GM18858 (cell line): ENCODE data around the gene SLC25A27.
A peak's percentile ranks its signal among the peaks of the same experiment; 100 is the strongest.
"Not testable (repeated sequence)": the region's sequence is repeated elsewhere in the genome, so short reads cannot be mapped to it uniquely, and the experiment has no call there.

Experiments used
- ATAC-seq: cut with Tn5 transposase; IDR thresholded peaks from one replicate; pipeline ENCODE4 v1.9.1; 2021; ENCODE audit not compliant: unreplicated experiment

SLC25A27 gene, protein sequence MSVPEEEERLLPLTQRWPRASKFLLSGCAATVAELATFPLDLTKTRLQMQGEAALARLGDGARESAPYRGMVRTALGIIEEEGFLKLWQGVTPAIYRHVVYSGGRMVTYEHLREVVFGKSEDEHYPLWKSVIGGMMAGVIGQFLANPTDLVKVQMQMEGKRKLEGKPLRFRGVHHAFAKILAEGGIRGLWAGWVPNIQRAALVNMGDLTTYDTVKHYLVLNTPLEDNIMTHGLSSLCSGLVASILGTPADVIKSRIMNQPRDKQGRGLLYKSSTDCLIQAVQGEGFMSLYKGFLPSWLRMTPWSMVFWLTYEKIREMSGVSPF

DNA sequence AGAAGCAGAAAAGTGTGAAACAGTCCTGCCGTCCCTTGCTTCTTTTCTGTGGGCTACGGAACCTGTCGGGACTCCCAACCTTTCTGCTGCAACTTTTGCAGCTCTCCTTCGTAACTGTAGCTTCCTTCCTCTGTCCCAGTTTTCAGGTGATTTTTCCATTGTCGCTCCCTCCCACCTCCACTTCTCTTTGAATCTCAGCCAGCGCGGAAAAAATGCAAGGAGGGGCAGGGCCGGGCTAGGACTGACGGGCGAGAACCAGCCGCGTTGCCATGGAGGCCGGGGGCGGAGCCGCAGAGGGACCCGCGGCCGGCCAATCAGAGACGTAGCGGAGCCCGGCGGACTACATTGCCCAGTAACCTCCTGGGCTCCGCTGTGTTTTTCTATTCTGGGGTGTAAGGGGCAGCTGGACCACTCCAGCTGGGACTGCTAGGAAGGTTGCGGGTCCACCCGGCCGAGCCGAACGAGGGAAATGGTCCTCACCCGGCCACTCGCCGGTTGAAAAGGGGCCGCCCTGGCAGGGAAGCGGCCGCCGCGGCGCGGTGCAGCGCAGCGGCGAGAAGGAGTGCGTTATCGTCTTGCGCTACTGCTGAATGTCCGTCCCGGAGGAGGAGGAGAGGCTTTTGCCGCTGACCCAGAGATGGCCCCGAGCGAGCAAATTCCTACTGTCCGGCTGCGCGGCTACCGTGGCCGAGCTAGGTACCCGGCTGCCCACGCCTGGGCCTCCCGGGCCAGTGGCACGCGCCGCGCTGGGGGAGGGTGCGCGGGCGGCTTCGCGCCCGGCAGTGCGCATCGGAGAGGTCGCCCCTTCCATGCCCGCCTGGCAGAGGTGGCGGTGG is at the start of gene SLC25A27, which contains the start of gene CYP39A1:
Gene SLC25A27, plus strand, starts transcription at position 373 of the 836 bp plus-strand sequence. Its CDS starts 218 bp downstream, at position 591.
Gene CYP39A1, minus strand, starts transcription at position 216 of the 836 bp plus-strand sequence. CDS start 236 bp downstream, outside the sequence.
- ATAC-seq = peak; percentile 100

DNA sequence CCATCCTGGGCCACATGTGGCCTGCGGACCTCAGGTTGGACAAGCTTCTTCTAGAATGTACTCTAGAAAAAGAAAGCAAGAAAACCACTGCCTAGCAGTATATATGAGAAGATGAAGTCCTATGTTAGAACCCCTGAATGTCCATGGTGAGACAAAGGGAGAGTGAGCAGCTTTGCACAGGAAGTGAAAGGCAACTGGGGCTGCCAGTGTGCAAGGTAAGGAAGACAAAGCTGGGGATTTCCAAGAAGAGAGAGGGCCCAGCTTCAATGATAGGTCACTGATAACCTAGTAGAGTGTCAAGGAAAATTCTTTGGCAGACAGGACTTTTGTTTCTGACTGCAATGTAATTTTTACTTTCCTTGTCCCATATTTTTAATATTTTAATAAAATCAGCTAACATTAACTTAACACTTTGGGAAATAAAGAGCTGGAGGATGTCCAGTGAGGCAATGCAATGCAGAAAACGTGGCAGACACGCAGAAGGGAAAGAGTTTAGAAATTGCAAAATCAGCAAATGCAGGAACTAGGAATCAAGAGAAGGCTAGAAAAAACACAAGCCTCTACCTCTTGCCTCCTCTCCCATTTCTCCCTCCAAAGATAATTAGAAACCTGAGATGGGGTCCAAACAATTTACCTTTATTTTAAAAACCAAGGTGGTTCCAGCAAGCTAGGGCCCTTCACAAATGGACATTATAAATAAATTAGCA is 47.5 kb upstream of the SLC25A27 start:
- no peak for ATAC-seq

DNA sequence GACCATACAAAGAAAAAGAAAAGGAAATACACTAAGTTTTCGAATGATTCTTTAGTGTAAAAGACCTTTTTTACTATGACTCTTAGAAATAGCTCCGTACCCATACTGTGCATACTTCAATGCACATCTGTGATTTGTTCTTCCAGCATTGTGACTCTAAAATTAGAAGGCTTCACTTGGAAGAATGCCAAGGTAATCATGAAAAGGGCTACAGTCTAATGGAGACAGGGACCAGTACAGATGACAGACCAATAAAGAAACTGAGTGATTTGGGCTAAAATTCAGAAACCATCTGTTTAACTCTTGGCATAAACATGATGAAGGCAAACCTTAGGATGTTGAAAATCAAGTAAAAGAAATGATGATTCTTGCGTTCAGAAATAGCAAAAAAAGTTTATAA is 46.4 kb upstream of the SLC25A27 start:
- no peak for ATAC-seq

DNA sequence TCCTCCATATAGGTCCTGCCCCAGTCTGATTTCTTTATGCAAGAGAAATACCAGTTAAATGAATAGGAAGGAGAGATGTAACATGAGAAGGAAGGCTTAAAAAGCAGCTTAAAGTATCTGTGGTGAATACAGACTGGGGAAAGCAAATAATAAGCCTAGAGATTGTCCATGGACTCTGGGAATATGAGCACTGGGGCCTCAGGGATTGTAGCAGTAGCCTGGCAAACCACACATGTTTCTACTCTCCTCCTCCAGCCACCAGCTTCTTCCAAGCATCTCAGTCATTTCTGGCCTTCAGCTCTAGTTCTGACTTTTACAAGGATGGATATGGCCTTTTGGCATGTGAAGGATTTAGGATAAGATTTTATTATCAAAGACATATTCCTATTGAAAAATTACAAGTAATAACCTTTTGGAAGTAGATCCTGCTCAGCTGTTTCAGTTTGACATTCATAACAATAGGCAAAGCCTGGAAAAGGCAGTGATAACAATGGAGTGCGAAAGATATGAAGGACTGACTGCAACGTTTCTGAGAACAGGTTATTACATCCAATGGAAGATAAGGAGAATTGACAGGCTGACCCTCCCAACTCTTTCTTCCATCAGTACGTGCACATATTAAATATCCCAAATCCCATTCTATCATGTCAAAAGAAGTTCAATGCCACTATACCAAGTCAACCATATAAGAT is 41.8 kb upstream of the SLC25A27 start:
- ATAC-seq = no peak

DNA sequence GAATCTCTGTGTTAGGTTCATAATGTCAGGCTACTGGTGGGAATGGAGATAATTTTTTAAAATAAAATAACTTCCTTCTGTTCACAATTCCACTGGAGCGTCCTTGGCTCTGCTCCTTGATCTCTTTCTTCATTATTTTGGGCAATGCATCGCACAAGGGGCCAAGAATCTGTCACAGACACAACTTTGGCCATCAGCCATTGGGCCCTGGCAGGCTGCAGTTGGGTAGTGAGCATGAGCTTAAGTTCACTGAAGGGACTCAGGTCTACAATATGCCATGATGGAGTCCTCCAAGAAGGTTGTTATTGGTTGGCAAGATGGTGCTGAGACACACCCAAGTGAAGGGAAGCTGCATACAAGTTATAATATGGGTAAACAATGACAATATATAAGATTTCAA is 40.1 kb upstream of the SLC25A27 start:
- ATAC-seq = no peak

DNA sequence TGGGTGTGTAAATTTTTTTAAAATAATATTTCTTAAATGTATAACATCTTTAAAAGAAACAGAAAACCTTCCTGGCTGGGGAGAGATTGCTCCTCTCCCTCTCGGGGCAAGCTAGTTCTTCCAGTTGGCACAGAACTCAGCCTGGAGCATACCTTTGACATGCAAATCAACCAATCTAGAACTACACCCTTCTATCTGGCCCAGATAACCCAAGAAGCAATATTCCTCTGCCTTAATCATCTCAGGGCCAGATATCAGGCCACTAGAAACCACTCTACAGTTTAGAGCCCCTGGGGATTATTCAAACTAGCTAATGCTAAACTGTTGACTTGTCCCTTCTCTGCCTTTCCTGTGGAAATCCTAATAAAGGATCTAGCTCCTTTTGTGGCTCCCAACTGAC is 34.0 kb upstream of the SLC25A27 start:
- no peak for ATAC-seq

DNA sequence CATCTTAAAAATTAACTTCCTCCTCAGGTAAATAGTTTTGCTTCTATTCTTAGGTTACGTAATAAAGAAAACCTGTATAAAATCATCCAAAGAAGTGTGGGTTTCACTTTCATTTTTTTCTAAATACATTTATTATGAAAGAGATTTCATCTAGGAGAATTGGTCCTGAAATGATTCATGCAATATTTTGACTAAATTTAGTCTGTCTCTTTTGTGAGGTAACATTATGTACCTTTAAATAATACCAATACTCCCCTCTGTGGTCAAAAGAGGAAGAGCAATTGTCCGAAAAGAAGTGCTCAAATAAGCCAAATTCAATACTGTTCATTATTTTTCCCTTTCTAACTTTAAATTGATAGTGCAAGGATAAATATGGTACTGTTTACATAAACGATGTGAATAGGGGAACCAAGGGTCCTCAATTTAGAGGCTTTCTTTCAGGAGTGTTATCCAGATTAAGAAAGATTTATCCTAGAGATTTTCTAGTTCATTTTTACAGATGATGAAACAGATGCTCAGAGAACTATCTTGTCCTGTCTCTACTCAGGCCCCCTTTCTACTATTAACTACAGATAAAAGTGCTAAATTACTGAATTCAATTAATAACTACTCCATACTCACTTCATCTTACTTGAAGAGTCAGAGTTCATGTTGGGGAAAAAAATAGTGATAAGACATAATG is 26.4 kb upstream of the SLC25A27 start:
- peak; percentile 84 for ATAC-seq

DNA sequence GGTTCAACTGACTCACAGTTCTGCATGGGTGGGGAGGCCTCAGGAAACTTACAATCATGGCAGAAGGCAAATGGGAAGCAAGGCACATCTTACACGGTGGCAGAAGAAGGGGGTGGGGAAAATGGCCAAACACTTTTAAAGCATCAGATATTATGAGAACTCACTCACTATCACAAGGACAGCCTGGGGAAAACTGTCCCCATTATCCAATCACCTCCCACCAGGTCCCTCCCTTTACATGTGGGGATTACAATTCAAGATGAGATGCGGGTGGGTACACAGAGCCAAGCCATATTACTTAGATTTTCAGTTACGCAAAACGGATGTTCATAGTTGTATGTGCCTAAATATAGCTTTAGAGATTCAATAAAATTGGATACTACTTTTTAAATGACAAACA is 25.8 kb upstream of the SLC25A27 start:
- no peak for ATAC-seq

DNA sequence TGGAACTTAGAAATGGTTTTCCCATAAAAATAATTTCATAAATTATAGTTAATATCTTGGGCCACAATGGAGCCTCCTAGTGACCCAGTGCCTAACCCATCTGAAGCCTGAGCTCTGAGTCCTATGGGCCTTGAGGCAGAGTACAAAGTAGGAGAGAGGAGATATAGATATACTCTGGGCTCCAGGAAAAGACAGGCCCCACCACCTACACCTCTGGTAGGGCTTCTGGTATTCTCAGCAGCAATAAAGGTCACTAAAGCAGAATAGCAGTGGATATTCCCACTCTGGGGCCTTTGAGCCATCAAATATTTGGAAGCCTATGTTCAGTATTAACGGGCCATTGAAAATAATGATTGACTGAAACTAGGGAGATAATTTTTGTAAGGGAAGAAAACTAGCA is 24.3 kb upstream of the SLC25A27 start:
- no peak for ATAC-seq

DNA sequence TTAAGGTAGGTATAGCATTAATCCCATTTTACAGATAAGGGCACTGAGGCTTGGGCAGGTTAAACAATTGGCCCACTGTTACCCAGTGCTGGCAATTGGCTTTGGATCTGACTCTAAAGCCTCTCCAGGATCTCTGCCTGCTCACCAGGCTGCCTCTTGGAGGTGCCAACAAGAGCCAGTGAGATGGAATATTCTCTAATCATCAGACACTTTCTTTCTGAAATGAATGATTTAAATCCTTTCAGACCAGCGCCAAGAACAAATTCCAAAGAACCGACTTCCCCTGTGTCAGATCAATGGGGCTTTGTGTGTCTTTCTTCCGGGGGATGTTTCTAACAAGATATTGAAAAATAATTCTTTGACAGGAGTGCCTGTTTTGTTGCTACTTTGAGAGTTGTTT is 23.8 kb upstream of the SLC25A27 start:
- ATAC-seq = no peak

DNA sequence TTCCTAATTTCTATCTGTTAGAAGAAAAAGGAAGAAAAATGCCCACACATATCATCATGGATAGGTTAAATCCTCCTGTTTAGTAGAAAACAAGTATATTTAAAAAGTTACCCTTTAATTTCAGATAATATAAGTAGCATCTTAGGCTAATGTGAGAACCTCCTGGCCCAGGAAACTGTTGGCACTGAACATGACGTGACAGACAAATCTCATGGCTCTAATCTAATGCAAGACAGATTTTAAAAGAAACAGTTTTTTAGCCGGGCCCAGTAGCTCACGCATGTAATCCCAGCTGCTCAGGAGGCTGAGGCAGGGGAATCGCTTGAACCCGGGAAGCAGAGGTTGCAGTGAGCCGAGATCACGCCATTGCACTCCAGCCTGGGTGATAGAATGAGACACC is 23.1 kb upstream of the SLC25A27 start:
- ATAC-seq = no peak

DNA sequence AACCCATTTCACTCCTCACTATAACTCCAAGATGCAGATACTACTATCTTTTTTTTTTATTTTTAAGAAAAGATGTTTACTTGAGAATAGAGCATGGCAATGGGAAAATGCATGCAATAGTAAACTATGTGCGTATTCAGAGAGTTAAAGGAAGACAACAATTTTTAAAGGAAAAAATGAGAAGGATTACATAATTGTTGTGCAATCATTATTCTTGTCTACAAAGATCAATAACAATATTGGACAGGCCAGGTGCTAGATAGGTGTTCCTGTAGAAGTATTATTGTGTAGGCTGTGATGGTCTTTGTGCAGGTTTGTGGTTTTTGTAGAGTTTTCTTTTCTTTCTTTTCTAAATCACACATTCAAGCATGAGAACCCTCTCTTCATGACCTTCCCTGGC is 20.7 kb upstream of the SLC25A27 start:
- no peak for ATAC-seq

DNA sequence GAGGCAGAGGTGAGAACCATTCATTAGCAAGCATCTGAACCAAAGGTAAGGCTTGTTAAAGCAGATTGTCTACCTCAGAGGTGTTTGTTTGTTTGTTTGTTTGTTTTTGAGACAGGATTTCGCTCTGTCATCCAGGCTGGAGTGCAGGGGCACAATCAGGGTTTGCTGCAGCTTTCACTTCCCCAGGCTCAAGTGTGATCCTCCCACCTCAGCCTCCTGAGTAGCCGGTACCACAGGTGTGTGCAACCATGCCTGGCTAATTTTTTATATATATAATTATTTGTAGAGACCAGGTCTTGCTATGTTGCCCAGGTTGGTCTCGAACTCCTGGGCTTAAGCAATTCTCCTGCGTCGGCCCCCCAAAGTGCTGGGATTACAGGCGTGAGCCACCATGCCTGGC is 17.3 kb upstream of the SLC25A27 start:
- ATAC-seq = no peak

DNA sequence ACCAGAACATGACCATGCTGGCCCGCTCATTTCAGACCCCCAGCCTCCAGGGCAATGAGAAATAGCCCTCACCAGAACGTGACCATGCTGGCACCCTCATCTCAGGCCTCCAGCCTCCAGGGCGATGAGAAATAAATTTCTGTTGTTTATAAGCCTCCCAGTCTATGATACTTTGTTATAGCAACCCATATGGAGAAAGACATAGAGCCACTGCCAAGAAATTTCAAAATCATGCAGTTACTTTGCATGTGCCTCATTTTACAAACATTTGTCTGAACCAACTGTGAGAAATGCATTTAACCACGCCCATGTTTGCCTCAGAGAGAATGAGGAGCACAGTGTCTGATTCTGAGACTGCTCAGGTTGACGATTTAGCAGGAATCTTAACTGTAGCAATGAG is 15.6 kb upstream of the SLC25A27 start:
- ATAC-seq = no peak

DNA sequence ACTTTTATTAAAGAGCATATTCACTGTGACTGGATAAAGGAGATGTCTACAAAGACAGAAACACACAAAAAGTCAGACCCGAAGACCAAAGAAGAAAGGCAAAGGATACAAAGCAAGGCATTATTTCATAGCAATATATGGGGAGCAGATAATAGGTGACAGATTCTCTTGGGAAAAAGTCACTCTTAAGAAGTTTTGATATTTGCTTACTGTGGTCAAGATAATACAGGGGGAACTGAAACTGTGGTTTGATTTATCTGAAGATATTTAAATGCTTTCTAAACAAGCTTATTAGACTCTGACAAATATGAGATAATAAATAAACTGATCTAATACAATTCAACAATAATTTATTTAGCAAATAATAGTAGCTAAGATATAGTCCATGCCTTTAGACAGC is 14.8 kb upstream of the SLC25A27 start:
- no peak for ATAC-seq

DNA sequence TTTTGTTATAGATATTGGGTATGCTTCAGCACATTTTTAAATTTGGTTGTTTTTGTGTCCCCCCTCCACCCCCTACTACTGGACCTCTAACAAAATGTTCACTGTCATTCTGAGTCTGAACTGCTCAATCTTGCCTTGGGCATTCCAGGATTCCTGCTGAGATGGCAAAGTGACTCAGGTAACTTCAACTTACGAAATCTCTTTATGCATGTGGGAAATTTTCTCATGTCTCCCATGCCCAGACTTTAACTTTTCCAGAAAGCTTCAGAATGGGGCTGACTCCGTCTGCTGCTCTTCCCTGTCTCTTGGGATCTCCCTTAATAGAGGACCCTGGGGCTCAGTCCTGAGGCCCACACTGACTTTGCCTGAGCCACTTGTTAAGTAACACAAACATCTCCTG is 14.1 kb upstream of the SLC25A27 start:
- no peak for ATAC-seq

DNA sequence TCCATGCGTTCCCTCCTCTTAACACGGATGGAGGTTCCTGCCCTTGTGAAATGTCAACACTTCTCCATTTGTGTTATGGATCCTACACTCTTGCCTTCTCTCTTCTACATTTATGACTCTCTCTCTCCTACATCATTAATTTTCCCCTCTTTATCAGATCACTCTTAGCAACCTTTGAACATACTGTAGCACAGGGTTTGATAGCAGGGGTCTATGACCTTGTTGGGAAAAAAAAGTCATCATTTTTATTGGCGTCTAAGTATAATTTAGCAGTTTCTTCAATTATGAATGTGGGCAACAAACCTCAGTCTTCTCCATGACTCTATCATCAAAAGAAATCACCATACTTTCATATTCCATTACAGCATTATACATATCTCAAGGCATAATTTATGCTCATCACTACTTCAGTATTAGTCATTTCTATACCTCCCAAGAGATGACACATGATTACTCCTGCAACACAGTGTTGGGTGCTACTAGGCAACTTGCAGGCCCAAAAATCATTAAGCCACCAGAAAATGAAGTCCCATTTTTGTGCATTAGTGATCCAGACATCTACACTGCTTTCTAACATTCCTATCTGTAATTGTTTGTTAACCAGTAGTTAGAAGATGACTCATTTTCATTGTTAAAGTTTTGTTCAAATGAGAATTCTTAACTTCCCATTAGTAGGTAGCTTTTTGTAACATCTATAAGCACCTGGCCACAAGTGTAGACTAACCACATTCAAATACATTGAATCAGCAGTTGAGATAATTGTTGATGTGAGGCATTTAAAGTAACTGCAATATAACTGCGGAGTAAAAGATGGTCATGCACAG is 9.6 kb upstream of the SLC25A27 start:
- ATAC-seq = no peak

DNA sequence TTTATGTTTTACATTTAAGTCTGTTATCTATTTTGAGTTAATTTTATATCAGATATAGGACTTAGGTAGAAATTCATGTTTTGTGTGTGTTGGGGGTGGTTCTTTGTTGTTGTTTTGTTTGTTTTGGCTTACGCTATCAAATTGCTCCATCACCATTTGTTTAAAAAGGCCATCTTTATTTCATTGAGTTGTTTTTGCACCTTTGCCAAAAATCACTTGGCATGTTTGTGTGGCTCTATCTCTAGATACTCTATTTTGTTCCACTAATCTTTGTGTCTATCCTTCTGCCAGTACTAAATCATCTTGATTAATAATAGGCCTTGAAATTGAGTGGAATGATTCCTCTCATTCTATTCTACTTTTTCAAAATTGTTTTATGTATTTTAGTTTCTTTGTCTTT is 7.5 kb upstream of the SLC25A27 start:
- no peak for ATAC-seq

DNA sequence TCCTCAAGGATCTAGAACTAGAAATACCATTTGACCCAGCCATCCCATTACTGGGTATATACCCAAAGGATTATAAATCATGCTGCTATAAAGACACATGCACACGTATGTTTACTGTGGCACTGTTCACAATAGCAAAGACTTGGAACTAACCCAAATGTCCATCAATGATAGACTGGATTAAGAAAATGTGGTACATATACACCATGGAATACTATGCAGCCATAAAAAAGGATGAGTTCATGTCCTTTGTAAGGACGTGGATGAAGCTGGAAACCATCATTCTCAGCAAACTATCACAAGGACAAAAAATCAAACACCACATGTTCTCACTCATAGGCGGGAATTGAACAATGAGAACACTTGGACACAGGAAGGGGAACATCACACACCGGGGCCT is 4.7 kb upstream of the SLC25A27 start:
- ATAC-seq = not testable (repeated sequence)
